Testis (tissue), 3 donors: Measurements from ENCODE around the gene HBQ1. TPM values are rescaled to one million over a fixed set of nuclear protein-coding genes. Genes with fewer than 3 reads are reported as not detected.
"Not testable (repeated sequence)": the region's sequence is repeated elsewhere in the genome, so short reads cannot be mapped to it uniquely, and the experiment has no call there.

Experiments
- DNase-seq: peaks from one replicate; pipeline ENCODE4 v3.0.0-alpha.2; 2019
- H3K27ac ChIP-seq, 2 donors: fragments of 200-600 bp; sonication (generic); one replicate each; pipeline ENCODE4 v1.5.1; 2019
- H3K27me3 ChIP-seq: fragments of 200-600 bp; sonication (generic); one replicate; pipeline ENCODE4 v1.5.1; 2019
- H3K36me3 ChIP-seq: fragments of 200-600 bp; sonication (generic); one replicate; pipeline ENCODE4 v1.5.1; 2017; ENCODE audit warnings: low read depth; ENCODE audit errors: missing control alignments
- H3K4me1 ChIP-seq: fragments of 200-600 bp; sonication (generic); one replicate; pipeline ENCODE4 v1.5.1; 2019
- H3K4me3 ChIP-seq, 2 donors: fragments of 200-600 bp; sonication (generic); one replicate each; pipeline ENCODE4 v1.5.1; 2017 to 2019
- H3K9me3 ChIP-seq: fragments of 200-600 bp; sonication (generic); one replicate; pipeline ENCODE4 v1.5.1; 2017
- POLR2A ChIP-seq: fragments of 450-650 bp; IDR thresholded peaks from one replicate; pipeline ENCODE4 v1.6.1; 2017; ENCODE audit warnings: antibody characterized with exemption, mild to moderate bottlenecking, moderate library complexity
- WGBS, 2 donors: methylation state at CpG; one replicate each; pipeline ENCODE4 v1.1.5; 2018; 5-methylcytosine and 5-hydroxymethylcytosine counted together
- intact Hi-C: fragments of 100-400 bp; cut with DNase I; formaldehyde crosslinking; loops from one replicate; pipeline ENCODE4 v1.15.1; 2023; ENCODE audit warnings: low total_unique reads
- polyA plus RNA-seq: library from polyadenylated mRNA; stranded (reverse); fragments of 350-450 nt; fragmentation: Illumina TruSeq; extraction: RNeasy Lipid Tissue Mini Kit (QIAGEN cat#74804); gene quantifications from one replicate; pipeline ENCODE4 v1.2.3, GENCODE V29; 2014; ENCODE audit warnings: low read depth, low replicate concordance; ENCODE audit not compliant: insufficient read depth
- total RNA-seq, 2 donors: library from RNA; depleted of rRNA; stranded (reverse); fragments of >200 nt; gene quantifications; one replicate each; pipeline ENCODE4 v1.2.3, GENCODE V29; 2016
- TF ChIP-seq, protein P1 (sequence below), 3 experiments: fragments of 450-650 bp in 2 of 3; fragments of 200-600 bp in 1 of 3; sonication (generic) in 1 of 3; IDR thresholded peaks; one replicate each; pipeline ENCODE4 v1.5.1; 2016 to 2019; ENCODE audit warnings: antibody characterized with exemption in 3 of 3, mild to moderate bottlenecking in 2 of 3, moderate library complexity in 1 of 3

Gene HBQ1
- total and polyA plus RNA-seq, 3 donors from 2014 or later: 1.3 to 4.3 (median 4.2) TPM

DNA sequence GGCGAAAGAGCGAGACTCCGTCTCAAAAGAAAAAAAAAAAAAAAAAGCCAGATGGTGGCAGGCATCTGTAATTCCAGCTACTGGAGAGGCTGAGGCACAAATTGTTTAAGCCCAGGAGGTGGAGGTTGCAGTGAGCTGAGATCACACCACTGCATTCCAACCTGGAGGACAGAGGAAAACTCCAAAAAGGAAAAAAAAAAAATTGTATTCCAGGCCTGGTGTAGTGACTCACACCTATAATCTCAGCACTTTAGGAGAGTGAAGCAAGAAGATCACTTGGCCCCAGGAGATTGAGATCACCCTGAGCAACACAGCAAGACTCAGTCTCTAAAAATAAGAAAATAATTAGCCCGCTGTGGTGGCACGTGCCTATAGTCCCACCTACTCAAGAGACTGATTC lies 20.1 kb downstream of the HBQ1 start:
- TF ChIP-seq, protein P1, sequence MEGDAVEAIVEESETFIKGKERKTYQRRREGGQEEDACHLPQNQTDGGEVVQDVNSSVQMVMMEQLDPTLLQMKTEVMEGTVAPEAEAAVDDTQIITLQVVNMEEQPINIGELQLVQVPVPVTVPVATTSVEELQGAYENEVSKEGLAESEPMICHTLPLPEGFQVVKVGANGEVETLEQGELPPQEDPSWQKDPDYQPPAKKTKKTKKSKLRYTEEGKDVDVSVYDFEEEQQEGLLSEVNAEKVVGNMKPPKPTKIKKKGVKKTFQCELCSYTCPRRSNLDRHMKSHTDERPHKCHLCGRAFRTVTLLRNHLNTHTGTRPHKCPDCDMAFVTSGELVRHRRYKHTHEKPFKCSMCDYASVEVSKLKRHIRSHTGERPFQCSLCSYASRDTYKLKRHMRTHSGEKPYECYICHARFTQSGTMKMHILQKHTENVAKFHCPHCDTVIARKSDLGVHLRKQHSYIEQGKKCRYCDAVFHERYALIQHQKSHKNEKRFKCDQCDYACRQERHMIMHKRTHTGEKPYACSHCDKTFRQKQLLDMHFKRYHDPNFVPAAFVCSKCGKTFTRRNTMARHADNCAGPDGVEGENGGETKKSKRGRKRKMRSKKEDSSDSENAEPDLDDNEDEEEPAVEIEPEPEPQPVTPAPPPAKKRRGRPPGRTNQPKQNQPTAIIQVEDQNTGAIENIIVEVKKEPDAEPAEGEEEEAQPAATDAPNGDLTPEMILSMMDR (IDR thresholded peaks at IDR 0.05): no peak
- no peak for TF ChIP-seq POLR2A
- no peak for DNase-seq
- intact Hi-C loops: no loop called here
- no peaks in the 10 kb centered on the region for H3K4me1 ChIP-seq
- WGBS, 2 donors: 93% methylated on average over 4 to 5 of the region's 5 CpGs
- no peaks in the 10 kb centered on the region for H3K9me3 ChIP-seq
- no peaks in the 10 kb centered on the region for H3K27me3 ChIP-seq
- no peak overlapping the region for H3K27ac ChIP-seq
- no peaks in the 10 kb centered on the region for H3K36me3 ChIP-seq
- no peak overlapping the region for H3K4me3 ChIP-seq

DNA sequence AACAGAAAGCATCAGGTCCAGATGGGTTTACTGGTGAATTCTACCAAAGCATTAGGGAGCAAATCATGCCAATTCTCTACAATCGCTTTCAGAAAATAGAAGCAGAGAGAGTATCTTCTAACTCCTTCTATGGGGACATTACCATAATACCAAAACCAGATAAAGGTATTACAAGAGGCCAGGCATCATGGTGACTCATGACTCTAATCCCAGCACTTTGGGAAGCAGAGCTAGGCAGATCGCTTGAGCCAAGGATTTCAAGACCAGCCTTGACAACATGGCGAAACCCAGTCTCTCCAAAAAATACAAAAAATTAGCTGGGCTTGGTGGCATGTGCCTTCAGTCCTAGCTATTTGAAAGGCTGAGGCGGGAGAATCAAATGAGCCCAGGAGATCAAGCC lies 23.0 kb downstream of the HBQ1 start:
- Histone ChIP-seq H3K9me3 (no peaks in the 10 kb centered on the region), H3K4me3 (no peak overlapping the region), H3K27me3 (no peaks in the 10 kb centered on the region), H3K4me1 (no peaks in the 10 kb centered on the region), H3K27ac (no peak overlapping the region), H3K36me3 (peaks cover 3% of the 10 kb centered on the region)
- intact Hi-C loops: no loop called here
- TF ChIP-seq, protein P1 (IDR thresholded peaks at IDR 0.05): no peak
- TF ChIP-seq POLR2A: no peak
- no peak for DNase-seq
- 91 to 98% methylated on average over 4 of the region's 4 CpGs for WGBS, 2 donors

DNA sequence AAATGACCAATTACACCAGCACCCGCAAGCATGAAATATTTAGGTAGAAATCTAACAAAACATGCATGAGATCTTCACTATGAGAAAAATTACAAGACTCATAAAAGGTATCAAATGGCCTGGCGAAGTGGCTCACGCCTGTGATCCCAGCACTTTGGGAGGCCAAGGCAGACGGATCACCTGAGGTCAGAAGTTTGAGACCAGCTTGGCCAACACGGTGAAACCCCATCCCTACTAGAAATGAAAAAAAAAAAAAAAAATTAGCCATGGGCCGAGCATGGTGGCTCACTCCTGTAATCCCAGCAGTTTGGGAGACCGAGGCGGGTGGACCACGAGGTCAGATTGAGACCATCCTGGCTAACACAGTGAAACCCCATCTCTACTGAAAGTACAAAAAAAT lies 23.8 kb downstream of the HBQ1 start:
- H3K27me3 ChIP-seq, H3K4me1 ChIP-seq, H3K9me3 ChIP-seq, H3K27ac ChIP-seq, intact Hi-C loops, DNase-seq, H3K36me3 ChIP-seq, H3K4me3 ChIP-seq: not testable (repeated sequence)
- WGBS, 2 donors: 94 to 100% methylated on average over 9 of the region's 9 CpGs

DNA sequence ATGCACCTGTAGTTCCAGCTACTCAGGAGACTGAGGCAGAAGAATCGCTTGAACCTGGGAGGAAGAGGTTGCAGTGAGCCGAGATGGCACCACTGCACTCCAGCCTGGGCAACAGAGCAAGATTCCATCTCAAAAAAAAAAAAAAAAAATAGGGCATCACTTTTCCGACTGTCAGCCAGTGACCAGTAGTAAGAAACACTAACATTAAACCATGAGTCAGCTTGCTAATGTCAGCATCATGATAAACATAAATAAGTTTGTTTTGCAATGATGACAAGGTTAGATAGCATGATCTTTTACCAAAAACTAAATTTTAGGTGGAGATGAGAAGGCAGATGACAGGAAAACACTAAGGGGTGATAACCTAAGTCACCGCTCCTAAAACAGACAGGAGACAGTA lies 29.1 kb downstream of the HBQ1 start:
- H3K27ac ChIP-seq, H3K4me1 ChIP-seq, intact Hi-C loops: not testable (repeated sequence)

DNA sequence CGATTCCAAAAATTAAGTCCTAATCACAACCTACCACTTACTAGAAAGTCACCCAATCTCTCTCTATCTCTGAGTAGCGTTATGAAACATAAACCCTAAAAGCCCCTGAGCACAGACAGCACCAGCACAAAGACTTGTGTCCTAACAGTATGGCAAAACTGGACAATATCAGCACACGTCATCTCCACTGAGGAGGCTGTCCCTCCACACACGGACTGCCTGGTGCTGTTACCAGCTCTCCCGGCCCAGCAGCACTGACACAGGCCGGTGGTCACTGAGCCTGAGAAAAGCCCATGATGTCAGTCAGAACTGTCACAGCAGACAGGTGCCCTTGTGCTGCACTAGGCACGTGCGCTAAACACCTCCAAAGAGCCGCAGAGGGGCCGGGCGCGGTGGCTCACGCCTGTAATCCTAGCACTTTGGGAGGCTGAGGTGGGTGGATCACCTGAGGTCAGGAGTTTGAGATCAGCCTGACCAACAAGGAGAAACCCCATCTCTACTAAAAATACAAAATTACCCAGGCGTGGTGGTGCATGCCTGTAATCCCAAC lies 31.4 kb downstream of the HBQ1 start:
- WGBS, 2 donors: 88 to 90% methylated on average over 11 to 14 of the region's 14 CpGs
- H3K27me3 ChIP-seq, DNase-seq, H3K4me1 ChIP-seq, H3K9me3 ChIP-seq, H3K27ac ChIP-seq, H3K4me3 ChIP-seq, H3K36me3 ChIP-seq, intact Hi-C loops: not testable (repeated sequence)

More for the DNA sequence above, 29.1 kb downstream of the HBQ1 start:
- not testable (repeated sequence) for DNase-seq, H3K9me3 ChIP-seq, H3K36me3 ChIP-seq, H3K4me3 ChIP-seq, H3K27me3 ChIP-seq
- 91 to 92% methylated on average over 4 of the region's 4 CpGs for WGBS, 2 donors

DNA sequence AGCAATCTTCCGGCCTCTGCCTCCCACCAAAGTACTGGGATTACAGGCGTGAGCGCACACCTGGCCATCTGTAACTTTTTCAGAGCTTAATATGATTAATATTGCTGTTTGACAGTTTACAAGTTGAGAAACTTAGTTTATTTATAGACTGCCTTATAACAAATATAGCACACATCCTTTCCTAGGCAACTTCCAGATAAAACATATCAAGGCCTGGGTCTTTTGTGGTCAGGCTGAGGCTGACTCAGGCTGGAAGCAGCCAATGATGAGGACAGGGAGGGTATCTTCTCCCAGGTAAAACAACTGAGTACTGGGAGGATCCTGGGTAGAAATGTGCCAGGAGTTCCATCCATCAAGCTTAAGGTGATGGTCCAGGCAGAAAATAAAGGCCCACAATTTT lies 32.7 kb downstream of the HBQ1 start:
- Histone ChIP-seq H3K4me1 (no peaks in the 10 kb centered on the region), H3K36me3 (no peaks in the 10 kb centered on the region), H3K4me3 (no peak overlapping the region), H3K9me3 (no peaks in the 10 kb centered on the region), H3K27ac (no peak overlapping the region), H3K27me3 (no peaks in the 10 kb centered on the region)
- intact Hi-C loops: no loop called here
- WGBS, 2 donors: 97 to 98% methylated on average over 3 of the region's 3 CpGs
- DNase-seq: no peak
- no peak for TF ChIP-seq POLR2A
- TF ChIP-seq, protein P1 (IDR thresholded peaks at IDR 0.05): no peak
